Keratinocyte (primary cell): ENCODE data around the gene MLIP. TPM values are rescaled to one million over a fixed set of nuclear protein-coding genes. Genes with fewer than 3 reads are reported as not detected.
A peak's percentile ranks its signal among the peaks of the same experiment; 100 is the strongest.

Source experiments
- DNase-seq: peaks from one replicate; pipeline ENCODE4 v3.0.0-alpha.2; 2011; ENCODE audit warnings: low read depth, missing footprints, low spot score
- FAIRE-seq: peaks from 2 replicates; lab custom pipeline; 2011; peaks lifted over from hg19 to GRCh38; lab: Jason Lieb, UNC
- H2AFZ ChIP-seq: 2 replicates; pipeline ENCODE4 v1.6.0; 2012; ENCODE audit warnings: low read length, control low read depth, inconsistent platforms; ENCODE audit not compliant: control insufficient read depth
- H3K27ac ChIP-seq: 2 replicates; pipeline ENCODE4 v1.5.1; 2011; ENCODE audit warnings: low read length; ENCODE audit not compliant: control insufficient read depth, insufficient read depth
- H3K27me3 ChIP-seq: 3 replicates; pipeline ENCODE4 v1.6.0; 2011; ENCODE audit warnings: low read length; ENCODE audit not compliant: control insufficient read depth, insufficient read depth; ENCODE audit errors: extremely low read depth
- H3K36me3 ChIP-seq, 2 experiments: 2 replicates in 1 of 2; 3 replicates in 1 of 2; pipeline ENCODE4 v1.5.1; 2011; ENCODE audit warnings: low read length in 2 of 2, mild to moderate bottlenecking in 1 of 2; ENCODE audit not compliant: control insufficient read depth in 2 of 2, insufficient read depth in 2 of 2; ENCODE audit errors: extremely low read depth in 1 of 2
- H3K4me1 ChIP-seq: 3 replicates; pipeline ENCODE4 v1.5.1; 2011; ENCODE audit warnings: low read length; ENCODE audit not compliant: control insufficient read depth, insufficient read depth; ENCODE audit errors: extremely low read depth
- H3K4me2 ChIP-seq: 3 replicates; pipeline ENCODE4 v1.6.0; 2011; ENCODE audit warnings: low read depth, low read length; ENCODE audit not compliant: control insufficient read depth, insufficient read depth; ENCODE audit errors: extremely low read depth
- H3K4me3 ChIP-seq, 3 experiments: fragments of 200-600 bp in 1 of 3; sonication (generic) in 1 of 3; 2 replicates in 2 of 3; 3 replicates in 1 of 3; pipeline ENCODE4 v1.5.1; 2011 to 2016; ENCODE audit warnings: low read length in 3 of 3, mild to moderate bottlenecking in 3 of 3, control low read depth in 2 of 3, inconsistent platforms in 1 of 3, low read depth in 1 of 3, mixed read lengths in 1 of 3, mixed run types in 1 of 3, moderate library complexity in 1 of 3; ENCODE audit not compliant: control insufficient read depth in 2 of 3, insufficient read depth in 2 of 3; ENCODE audit errors: extremely low read depth in 1 of 3
- H3K79me2 ChIP-seq: 2 replicates; pipeline ENCODE4 v1.6.0; 2012; ENCODE audit warnings: low read length; ENCODE audit not compliant: control insufficient read depth, insufficient read depth
- H3K9ac ChIP-seq: 3 replicates; pipeline ENCODE4 v1.6.0; 2011; ENCODE audit warnings: low read length; ENCODE audit not compliant: control insufficient read depth, insufficient read depth; ENCODE audit errors: extremely low read depth
- H3K9me1 ChIP-seq: 3 replicates; pipeline ENCODE4 v1.6.0; 2011; ENCODE audit warnings: low read length; ENCODE audit not compliant: control insufficient read depth, insufficient read depth; ENCODE audit errors: extremely low read depth
- H3K9me3 ChIP-seq: 2 replicates; pipeline ENCODE4 v1.5.1; 2012; ENCODE audit warnings: low read depth, low read length; ENCODE audit not compliant: control insufficient read depth
- H4K20me1 ChIP-seq: 3 replicates; pipeline ENCODE4 v1.6.0; 2011; ENCODE audit warnings: low read length; ENCODE audit not compliant: control insufficient read depth, insufficient read depth; ENCODE audit errors: extremely low read depth
- EZH2 ChIP-seq: IDR thresholded peaks from one replicate; pipeline ENCODE4 v1.6.1; 2012; ENCODE audit warnings: inconsistent platforms, mild to moderate bottlenecking, low read length, moderate library complexity
- dilution Hi-C: fragments of 300-500 bp; cut with MboI; formaldehyde crosslinking; loops from one replicate; pipeline ENCODE4 v1.7.0; 2020; ENCODE audit warnings: low sequenced_read_pairs; ENCODE audit not compliant: extremely low pct_ligation_motif_present
- polyA plus RNA-seq, 5 experiments: library from polyadenylated mRNA; depleted of rRNA in 3 of 5; stranded (reverse) in 3 of 5; stranded (forward) in 1 of 5; unstranded in 1 of 5; fragments of >200 nt; gene quantifications; 1 replicate in 1 of 5; 2 replicates in 3 of 5; 3 replicates in 1 of 5; pipeline versions ENCODE4 v1.2.1 to v1.2.3, GENCODE V29; 2011 to 2012; ENCODE audit warnings: missing spikeins in 2 of 5, low read depth in 1 of 5, low replicate concordance in 1 of 5
- TF ChIP-seq, protein P1 (sequence below), 3 experiments: IDR thresholded peaks in 1 of 3; conservative IDR thresholded peaks in 1 of 3; optimal IDR thresholded peaks in 1 of 3; 2 replicates in 2 of 3; 3 replicates in 1 of 3; pipeline versions ENCODE3 to v1.5.1; 2011; ENCODE audit warnings: low read length in 3 of 3, mild to moderate bottlenecking in 3 of 3, moderate library complexity in 2 of 3, control low read depth in 1 of 3, inconsistent platforms in 1 of 3; ENCODE audit not compliant: insufficient read depth in 2 of 3; ENCODE audit errors: extremely low read depth in 1 of 3

MLIP gene
- polyA plus RNA-seq, 1 donor (not counting 4 experiments of a cell fraction or from before 2014, with no cell fraction given): 0.87 TPM

GRCh38 chr6:54267798-54268197 lies 156.6 kb downstream of the MLIP start:
- Histone ChIP-seq H3K36me3 (no peaks in the 10 kb centered on the region), H3K9ac (no peak overlapping the region), H2AFZ (no peak overlapping the region), H3K27ac (no peak overlapping the region), H3K9me3 (no peaks in the 10 kb centered on the region), H3K79me2 (no peaks in the 10 kb centered on the region), H3K27me3 (no peaks in the 10 kb centered on the region), H4K20me1 (no peaks in the 10 kb centered on the region), H3K4me1 (no peaks in the 10 kb centered on the region), H3K4me2 (no peak overlapping the region), H3K4me3 (no peak overlapping the region), H3K9me1 (no peaks in the 10 kb centered on the region)
- TF ChIP-seq, protein P1, sequence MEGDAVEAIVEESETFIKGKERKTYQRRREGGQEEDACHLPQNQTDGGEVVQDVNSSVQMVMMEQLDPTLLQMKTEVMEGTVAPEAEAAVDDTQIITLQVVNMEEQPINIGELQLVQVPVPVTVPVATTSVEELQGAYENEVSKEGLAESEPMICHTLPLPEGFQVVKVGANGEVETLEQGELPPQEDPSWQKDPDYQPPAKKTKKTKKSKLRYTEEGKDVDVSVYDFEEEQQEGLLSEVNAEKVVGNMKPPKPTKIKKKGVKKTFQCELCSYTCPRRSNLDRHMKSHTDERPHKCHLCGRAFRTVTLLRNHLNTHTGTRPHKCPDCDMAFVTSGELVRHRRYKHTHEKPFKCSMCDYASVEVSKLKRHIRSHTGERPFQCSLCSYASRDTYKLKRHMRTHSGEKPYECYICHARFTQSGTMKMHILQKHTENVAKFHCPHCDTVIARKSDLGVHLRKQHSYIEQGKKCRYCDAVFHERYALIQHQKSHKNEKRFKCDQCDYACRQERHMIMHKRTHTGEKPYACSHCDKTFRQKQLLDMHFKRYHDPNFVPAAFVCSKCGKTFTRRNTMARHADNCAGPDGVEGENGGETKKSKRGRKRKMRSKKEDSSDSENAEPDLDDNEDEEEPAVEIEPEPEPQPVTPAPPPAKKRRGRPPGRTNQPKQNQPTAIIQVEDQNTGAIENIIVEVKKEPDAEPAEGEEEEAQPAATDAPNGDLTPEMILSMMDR (optimal IDR thresholded peaks at IDR 0.05 in 1 of 3, IDR thresholded peaks at IDR 0.05 in 1 of 3, conservative IDR thresholded peaks at IDR 0.05 in 1 of 3; ENCODE audit: extremely low read depth in 1 of 3, insufficient read depth in 2 of 3, low read length in 3 of 3): peak; percentile 36 to 52 (median 43)
- TF ChIP-seq EZH2: no peak
- FAIRE-seq (peak; percentile 43), DNase-seq (no peak)
- dilution Hi-C loops: no loop called here

- TF ChIP-seq, protein P1 (optimal IDR thresholded peaks at IDR 0.05 in 1 of 3, IDR thresholded peaks at IDR 0.05 in 1 of 3, conservative IDR thresholded peaks at IDR 0.05 in 1 of 3; ENCODE audit: extremely low read depth in 1 of 3, insufficient read depth in 2 of 3, low read length in 3 of 3): no peak
- TF ChIP-seq EZH2: no peak
- FAIRE-seq: no peak
- dilution Hi-C loops: no loop called here
Observed at GRCh38 chr6:54273214-54273820, 162.1 kb downstream of the MLIP start.

More at GRCh38 chr6:54273214-54273820, 162.1 kb downstream of the MLIP start:
- Histone ChIP-seq H3K9me3 (no peaks in the 10 kb centered on the region), H4K20me1 (no peaks in the 10 kb centered on the region), H3K9ac (no peak overlapping the region), H3K27ac (no peak overlapping the region), H3K27me3 (no peaks in the 10 kb centered on the region), H3K9me1 (no peaks in the 10 kb centered on the region), H3K79me2 (no peaks in the 10 kb centered on the region), H3K4me1 (no peaks in the 10 kb centered on the region), H2AFZ (no peak overlapping the region), H3K4me2 (no peak overlapping the region), H3K4me3 (no peak overlapping the region), H3K36me3 (no peaks in the 10 kb centered on the region)
- DNase-seq: no peak
